HUES64 (cell line): Measurements from ENCODE around the gene ANK3.

Source experiments
- H3K27ac ChIP-seq: 2 replicates; pipeline ENCODE4 v1.7.0; 2013; ENCODE audit warnings: low read depth, low read length, inconsistent platforms
- H3K27me3 ChIP-seq: 2 replicates; pipeline ENCODE4 v1.6.1; 2013; ENCODE audit warnings: mild to moderate bottlenecking, low read length; ENCODE audit not compliant: insufficient read depth
- H3K36me3 ChIP-seq: 2 replicates; pipeline ENCODE4 v1.6.1; 2013; ENCODE audit warnings: mild to moderate bottlenecking, low read length; ENCODE audit not compliant: insufficient read depth
- H3K4me1 ChIP-seq: 2 replicates; pipeline ENCODE4 v1.6.1; 2013; ENCODE audit warnings: mild to moderate bottlenecking, low read length, moderate library complexity; ENCODE audit not compliant: insufficient read depth
- H3K4me3 ChIP-seq: 2 replicates; pipeline ENCODE4 v1.5.1; 2013; ENCODE audit warnings: mild to moderate bottlenecking, low read length, moderate library complexity
- H3K9ac ChIP-seq: 2 replicates; pipeline ENCODE4 v1.6.1; 2013; ENCODE audit warnings: mild to moderate bottlenecking, low read depth, low read length
- H3K9me3 ChIP-seq: 2 replicates; pipeline ENCODE4 v1.6.1; 2013; ENCODE audit warnings: low read depth, low read length; ENCODE audit not compliant: insufficient read depth
- WGBS: fragments of 150-250, 120-280 bp; methylation state at CpG from one replicate; pipeline ENCODE4 v1.1.7; 2013; ENCODE audit warnings: missing lambda C conversion rate; 5-methylcytosine and 5-hydroxymethylcytosine counted together

The ANK3 gene

DNA sequence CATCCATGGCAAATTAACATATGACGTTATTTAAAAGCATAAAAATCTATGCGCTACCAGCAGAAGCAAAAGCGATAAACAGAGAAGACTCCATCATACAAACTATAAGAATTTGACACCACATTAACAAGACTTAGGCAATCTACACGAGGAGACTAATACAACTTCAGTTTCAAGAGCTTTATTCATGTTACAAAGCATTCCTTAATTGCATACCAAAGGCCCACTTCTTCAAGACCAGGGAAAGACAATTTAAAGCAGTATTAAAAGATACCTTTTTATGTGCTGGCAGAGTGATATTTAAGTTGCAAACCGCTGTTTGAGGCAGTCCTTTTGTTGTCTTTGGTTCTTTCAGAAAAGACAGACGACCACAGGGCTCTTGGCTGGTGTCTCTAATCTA lies 307.3 kb downstream of the ANK3 start:
- no peak overlapping the region; the same call in 1 of the 2 replicates for H3K27ac ChIP-seq
- H3K4me1 ChIP-seq: peaks cover 18% of the 10 kb centered on the region
- no peaks in the 10 kb centered on the region for H3K27me3 ChIP-seq
- H3K4me3 ChIP-seq: no peak overlapping the region
- H3K36me3 ChIP-seq: peaks cover 51% of the 10 kb centered on the region
- no peak overlapping the region for H3K9ac ChIP-seq
- H3K9me3 ChIP-seq: no peaks in the 10 kb centered on the region
- 59% methylated on average over 6 of the region's 6 CpGs for WGBS

DNA sequence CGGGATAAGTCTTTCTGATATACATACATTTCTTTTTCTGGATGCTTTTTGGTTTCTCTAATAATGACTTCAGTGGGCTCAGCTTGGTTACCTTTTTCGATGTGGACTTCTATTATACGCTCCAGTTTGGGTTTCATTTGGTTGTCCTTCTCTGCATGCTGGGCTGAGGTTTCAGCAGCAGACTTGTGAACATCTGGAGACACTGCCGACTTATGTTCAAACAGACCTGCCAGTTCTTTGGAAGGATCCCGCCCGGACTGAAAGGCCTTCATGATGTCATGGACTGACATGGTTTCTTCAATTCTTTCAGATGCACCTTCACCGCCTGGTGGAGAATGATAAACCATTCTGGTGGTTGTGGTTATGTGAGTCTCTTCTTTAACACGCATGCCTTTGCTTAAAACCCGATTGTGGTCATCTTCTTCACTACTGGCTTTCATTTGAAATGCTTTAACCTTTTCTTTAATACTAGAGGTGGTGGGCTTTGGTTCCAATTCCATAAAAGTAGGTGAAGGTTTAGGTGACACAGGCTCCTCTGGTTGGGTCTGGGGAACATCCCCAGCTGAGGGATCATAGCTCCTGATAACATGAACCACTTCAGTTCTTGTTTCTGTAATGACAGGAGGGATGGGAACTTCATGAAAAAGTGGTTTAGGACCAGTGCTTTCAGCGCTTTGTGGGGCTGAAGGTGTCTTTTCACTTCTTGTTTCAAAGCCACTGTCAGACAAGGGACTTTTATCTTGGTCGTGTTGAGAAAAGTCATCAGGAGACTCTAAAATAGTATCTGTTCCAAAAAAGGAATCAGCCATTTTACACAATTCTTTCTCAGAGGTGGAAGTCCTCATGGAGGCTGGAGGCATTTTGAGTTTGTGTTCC lies 315.7 kb downstream of the ANK3 start:
- Histone ChIP-seq H3K27ac (no peak overlapping the region), H3K4me3 (no peak overlapping the region), H3K9ac (no peak overlapping the region), H3K9me3 (no peaks in the 10 kb centered on the region), H3K27me3 (no peaks in the 10 kb centered on the region), H3K36me3 (peaks cover 29% of the 10 kb centered on the region), H3K4me1 (no peaks in the 10 kb centered on the region)
- 95% methylated on average over 11 of the region's 11 CpGs for whole genome bisulfite sequencing

DNA sequence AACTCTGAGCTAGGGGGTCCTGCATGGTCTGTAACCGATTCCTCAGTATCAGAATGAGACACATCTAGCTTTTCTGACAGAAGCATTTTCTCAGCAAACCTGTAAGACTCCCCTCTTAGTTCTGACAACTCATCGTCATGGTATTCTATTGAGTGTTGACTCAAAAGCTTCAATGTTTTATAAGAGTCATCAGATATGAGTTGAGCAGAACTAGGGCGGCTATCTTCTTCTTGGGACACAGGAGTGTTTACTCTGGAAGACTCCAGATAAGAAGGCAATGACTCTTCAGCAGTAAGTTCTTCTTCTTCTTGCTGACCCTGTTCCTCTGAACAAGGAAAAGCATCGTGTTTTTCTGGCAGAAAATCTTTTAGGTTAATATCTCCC lies 316.3 kb downstream of the ANK3 start:
- Histone ChIP-seq H3K9ac (no peak overlapping the region), H3K9me3 (no peaks in the 10 kb centered on the region), H3K27ac (no peak overlapping the region), H3K4me1 (no peaks in the 10 kb centered on the region), H3K27me3 (no peaks in the 10 kb centered on the region), H3K36me3 (peaks cover 25% of the 10 kb centered on the region), H3K4me3 (no peak overlapping the region)
- WGBS: 94% methylated on average over 4 of the region's 4 CpGs

DNA sequence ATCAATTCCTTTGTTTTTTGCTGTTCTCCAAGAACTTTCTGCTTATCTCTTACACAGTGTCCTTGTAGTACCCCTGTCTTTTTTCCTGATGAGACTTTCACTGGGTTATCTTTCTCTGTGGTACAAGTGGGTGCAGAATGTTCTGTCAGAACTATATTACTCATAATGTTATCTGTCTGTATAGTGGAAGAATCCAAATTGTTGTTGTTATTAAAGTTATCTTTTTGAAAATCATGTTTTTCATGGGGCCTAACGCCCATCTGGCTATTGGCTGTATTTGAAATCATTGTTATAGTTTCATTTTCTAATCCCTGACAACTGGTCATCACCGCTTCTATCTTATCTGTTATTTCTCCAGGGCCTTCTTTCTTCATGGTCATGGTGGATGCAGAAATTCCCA lies 320.4 kb downstream of the ANK3 start:
- 95% methylated on average over 2 of the region's 2 CpGs for WGBS
- H3K4me3 ChIP-seq: no peak overlapping the region
- H3K9me3 ChIP-seq: no peaks in the 10 kb centered on the region
- no peaks in the 10 kb centered on the region for H3K27me3 ChIP-seq
- peaks cover 17% of the 10 kb centered on the region for H3K36me3 ChIP-seq
- no peak overlapping the region for H3K27ac ChIP-seq
- no peak overlapping the region for H3K9ac ChIP-seq
- no peaks in the 10 kb centered on the region for H3K4me1 ChIP-seq

DNA sequence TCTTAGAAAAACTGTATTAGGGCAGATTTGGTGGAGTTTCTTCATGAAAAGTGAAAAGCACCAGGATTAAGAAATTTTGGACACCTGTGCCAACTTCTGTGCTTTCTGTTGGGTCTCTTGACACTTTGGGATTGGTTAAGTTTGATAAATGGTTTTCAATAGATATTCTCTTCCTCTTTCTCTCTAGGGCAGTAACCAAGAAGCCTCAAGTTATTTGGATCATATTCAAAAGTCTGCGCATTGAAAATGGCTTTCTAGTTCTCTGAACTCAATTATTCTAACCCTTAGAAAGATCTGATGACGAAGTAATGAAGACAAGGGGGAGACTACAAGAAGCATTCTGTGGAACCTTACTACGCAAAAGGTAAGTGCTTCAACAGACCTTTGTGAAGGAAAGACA lies 339.3 kb downstream of the ANK3 start:
- WGBS: 93% methylated on average over 3 of the region's 3 CpGs
- no peak overlapping the region for H3K9ac ChIP-seq
- no peak overlapping the region for H3K4me3 ChIP-seq
- H3K27me3 ChIP-seq: no peaks in the 10 kb centered on the region
- H3K36me3 ChIP-seq: no peaks in the 10 kb centered on the region
- no peak overlapping the region for H3K27ac ChIP-seq
- H3K9me3 ChIP-seq: no peaks in the 10 kb centered on the region
- peaks cover 4% of the 10 kb centered on the region for H3K4me1 ChIP-seq

DNA sequence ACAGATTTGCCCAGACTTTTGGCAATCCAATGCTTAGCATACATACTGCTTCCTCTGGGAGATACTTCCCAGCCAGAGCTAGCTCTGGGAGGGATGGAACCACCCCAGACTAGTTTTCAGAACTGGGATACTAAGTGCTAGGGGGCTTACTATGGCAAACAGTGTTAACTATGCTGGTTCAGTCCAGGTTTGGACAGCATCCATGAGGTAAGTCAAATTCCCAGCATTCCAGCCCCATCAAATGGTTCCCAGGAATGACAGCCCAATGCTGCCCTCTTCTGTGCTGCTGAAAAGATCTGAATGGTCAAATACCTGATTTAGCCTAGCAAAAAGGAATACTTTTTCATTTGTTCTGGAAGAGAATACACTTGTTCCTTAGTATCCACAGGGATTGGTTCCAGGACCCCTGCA lies 341.6 kb downstream of the ANK3 start:
- H3K27ac ChIP-seq: no peak overlapping the region
- peaks cover 4% of the 10 kb centered on the region for H3K4me1 ChIP-seq
- no peaks in the 10 kb centered on the region for H3K36me3 ChIP-seq
- no peak overlapping the region for H3K9ac ChIP-seq
- H3K27me3 ChIP-seq: no peaks in the 10 kb centered on the region
- no peaks in the 10 kb centered on the region for H3K9me3 ChIP-seq
- no peak overlapping the region for H3K4me3 ChIP-seq

DNA sequence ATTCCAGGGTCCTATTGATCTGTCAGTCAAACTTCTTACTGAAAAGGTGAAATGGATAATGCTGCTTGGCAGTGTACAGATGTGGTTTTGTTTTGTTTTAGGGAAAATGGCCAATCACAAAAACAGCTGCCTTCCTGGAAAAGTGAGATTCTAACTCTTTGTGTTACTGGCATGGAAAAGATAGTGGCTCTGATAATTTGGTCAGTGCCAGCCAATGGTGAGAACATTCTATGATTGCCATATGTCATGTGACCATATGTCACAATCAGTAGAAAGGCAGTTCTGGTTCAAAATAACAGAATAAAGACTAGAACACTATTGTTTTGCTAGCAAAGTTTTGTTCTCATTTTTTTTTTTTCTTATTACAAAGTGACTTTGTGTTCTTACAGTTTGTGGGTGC lies 344.1 kb downstream of the ANK3 start:
- no peak overlapping the region for H3K27ac ChIP-seq
- H3K9me3 ChIP-seq: no peaks in the 10 kb centered on the region
- H3K36me3 ChIP-seq: no peaks in the 10 kb centered on the region
- H3K9ac ChIP-seq: no peak overlapping the region
- H3K27me3 ChIP-seq: no peaks in the 10 kb centered on the region
- no peak overlapping the region for H3K4me3 ChIP-seq
- H3K4me1 ChIP-seq: peaks cover 4% of the 10 kb centered on the region

DNA sequence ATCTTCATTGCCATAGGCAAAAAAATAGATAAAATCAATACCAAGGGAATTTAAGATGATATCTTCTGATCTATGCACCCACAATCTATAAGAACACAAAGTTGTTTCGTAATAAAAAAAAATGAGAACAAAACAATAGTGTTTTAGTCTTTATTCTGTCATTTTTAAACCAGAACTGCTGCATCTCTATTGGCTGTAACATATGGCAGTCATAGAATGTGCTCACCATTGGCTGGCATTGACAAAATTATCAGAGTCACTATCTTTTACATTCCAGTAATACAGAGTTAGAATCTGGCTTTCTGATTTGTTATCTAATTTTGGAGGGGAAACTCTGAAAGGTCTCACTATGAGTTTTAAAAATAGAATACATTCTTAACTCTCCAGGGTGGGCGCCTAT lies 344.7 kb downstream of the ANK3 start:
- no peak overlapping the region for H3K9ac ChIP-seq
- peaks cover 4% of the 10 kb centered on the region for H3K4me1 ChIP-seq
- 100% methylated on average over 1 of the region's 2 CpGs for WGBS
- no peaks in the 10 kb centered on the region for H3K9me3 ChIP-seq
- H3K27me3 ChIP-seq: no peaks in the 10 kb centered on the region
- H3K27ac ChIP-seq: no peak overlapping the region
- no peak overlapping the region for H3K4me3 ChIP-seq
- no peaks in the 10 kb centered on the region for H3K36me3 ChIP-seq

DNA sequence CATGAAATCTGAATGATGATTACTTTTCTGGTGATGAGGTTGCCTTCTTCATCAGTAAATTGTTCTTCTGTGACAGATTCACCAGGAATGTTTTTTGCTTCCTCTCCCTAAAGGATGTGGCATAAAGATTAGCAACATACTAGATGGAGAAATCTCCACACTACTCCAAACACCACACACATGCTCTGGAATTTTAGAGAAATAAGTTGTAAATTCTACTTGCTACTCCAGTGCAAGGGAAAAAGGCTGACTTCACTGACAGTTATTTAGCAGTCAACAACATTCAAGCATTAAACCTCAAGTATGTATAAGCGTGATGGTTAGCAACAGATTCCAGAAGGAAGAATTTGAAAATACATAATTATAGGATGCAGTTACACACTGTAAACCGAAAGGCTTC lies 345.4 kb downstream of the ANK3 start:
- no peaks in the 10 kb centered on the region for H3K27me3 ChIP-seq
- no peaks in the 10 kb centered on the region for H3K9me3 ChIP-seq
- H3K4me3 ChIP-seq: no peak overlapping the region
- no peak overlapping the region for H3K9ac ChIP-seq
- no peak overlapping the region for H3K27ac ChIP-seq
- peaks cover 4% of the 10 kb centered on the region for H3K4me1 ChIP-seq
- 98% methylated on average over 2 of the region's 2 CpGs for WGBS
- no peaks in the 10 kb centered on the region for H3K36me3 ChIP-seq

DNA sequence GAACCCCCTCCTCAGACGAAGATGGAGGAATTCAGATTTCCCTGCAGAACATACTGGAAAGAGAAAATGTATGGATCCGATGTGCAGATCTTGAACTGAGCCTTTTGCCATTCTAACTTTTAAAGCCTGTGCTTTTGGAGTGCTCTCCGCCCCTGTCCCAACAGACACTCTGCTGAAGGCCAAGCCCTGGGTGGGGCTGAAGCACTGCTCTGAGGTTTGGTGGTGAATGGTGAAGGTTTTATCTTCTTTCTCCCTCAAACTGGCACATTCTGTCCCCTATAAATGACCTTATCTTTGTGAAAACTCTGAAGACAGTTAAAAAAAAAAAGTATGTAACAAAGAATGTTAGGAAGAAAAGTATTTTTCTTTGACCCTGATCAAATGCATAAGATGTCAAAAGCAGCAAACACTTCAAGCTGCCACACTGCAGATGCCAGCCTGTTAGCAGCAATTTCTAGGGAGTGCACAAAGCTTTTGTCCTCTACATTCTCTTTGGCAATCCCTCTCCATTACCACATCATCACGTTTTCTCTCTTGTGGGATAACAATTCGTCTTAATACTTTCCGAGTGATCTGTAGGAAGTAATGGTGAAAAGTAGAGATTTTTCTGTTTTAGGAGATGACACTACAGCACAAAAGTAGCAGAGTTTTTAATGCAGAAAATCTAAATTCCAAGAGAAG lies 346.0 kb downstream of the ANK3 start:
- Histone ChIP-seq H3K4me1 (peaks cover 4% of the 10 kb centered on the region), H3K27me3 (no peaks in the 10 kb centered on the region), H3K27ac (no peak overlapping the region), H3K9ac (no peak overlapping the region), H3K36me3 (0 out of 2 replicates have a peak, but pooled peaks cover under 1% of the 10 kb centered on the region), H3K9me3 (no peaks in the 10 kb centered on the region), H3K4me3 (no peak overlapping the region)
- 90% methylated on average over 6 of the region's 6 CpGs for WGBS

DNA sequence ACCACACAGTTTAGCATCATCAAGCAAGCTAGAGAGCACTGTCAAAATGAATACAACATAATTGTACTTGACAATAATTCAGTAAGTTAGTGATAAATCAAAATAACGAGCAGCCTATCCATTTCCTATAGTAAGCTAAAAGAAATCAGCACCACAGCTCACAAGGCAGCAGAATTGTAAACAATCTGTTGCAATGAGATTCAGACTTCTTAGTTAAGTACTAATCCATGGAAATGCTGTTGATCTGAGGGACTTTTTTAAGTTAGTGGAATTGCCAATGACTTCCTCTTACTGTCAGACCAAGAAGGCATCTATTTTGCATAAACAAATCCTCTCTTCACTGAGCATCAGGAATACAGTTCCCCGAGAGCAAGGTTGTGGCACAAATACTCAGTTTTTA lies 346.8 kb downstream of the ANK3 start:
- H3K4me1 ChIP-seq: peaks cover 3% of the 10 kb centered on the region

More for the DNA sequence above, 346.8 kb downstream of the ANK3 start:
- Histone ChIP-seq H3K27ac (no peak overlapping the region), H3K9ac (no peak overlapping the region), H3K4me3 (no peak overlapping the region), H3K9me3 (no peaks in the 10 kb centered on the region), H3K36me3 (0 out of 2 replicates have a peak, but pooled peaks cover 3% of the 10 kb centered on the region), H3K27me3 (no peaks in the 10 kb centered on the region)
- 94% methylated on average over 2 of the region's 2 CpGs for WGBS
